Activated CD8-positive, alpha-beta memory T cell treated with anti-CD3 and anti-CD28 coated beads, Interleukin-2, amount 50 U/mL, for 24 hours (primary cell): ENCODE results near the gene SYTL5.
"Not testable (repeated sequence)": the region's sequence is repeated elsewhere in the genome, so short reads cannot be mapped to it uniquely, and the experiment has no call there.

ENCODE experiments used
- DNase-seq: peaks from one replicate; pipeline ENCODE4 v3.0.0-alpha.2; 2020; ENCODE audit errors: extremely low read depth

The SYTL5 gene

DNA sequence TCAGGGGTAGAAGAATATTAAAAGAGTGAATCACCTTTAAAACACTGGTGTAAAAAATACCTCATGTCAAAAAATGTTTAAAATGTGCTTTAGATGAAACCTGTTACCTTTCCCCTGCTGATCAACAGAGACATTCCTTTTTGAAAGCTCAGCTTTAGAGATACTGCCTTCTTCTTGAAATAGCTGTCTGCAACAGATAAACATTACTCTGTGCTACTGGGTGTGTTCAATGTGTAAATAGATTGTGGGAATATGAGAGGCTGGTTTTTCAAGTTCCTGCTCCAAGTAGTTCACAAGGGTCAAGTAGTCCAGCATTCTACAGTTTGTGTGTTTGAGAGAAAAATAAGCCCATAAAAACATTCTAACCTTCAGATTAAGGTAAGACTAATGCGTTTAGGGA, at the start of gene SYTL5:
SYTL5 (plus strand) TSS at position 263 of the 400 bp plus-strand sequence. CDS start 27,337 bp downstream, outside the sequence.
- DNase-seq: no peak

DNA sequence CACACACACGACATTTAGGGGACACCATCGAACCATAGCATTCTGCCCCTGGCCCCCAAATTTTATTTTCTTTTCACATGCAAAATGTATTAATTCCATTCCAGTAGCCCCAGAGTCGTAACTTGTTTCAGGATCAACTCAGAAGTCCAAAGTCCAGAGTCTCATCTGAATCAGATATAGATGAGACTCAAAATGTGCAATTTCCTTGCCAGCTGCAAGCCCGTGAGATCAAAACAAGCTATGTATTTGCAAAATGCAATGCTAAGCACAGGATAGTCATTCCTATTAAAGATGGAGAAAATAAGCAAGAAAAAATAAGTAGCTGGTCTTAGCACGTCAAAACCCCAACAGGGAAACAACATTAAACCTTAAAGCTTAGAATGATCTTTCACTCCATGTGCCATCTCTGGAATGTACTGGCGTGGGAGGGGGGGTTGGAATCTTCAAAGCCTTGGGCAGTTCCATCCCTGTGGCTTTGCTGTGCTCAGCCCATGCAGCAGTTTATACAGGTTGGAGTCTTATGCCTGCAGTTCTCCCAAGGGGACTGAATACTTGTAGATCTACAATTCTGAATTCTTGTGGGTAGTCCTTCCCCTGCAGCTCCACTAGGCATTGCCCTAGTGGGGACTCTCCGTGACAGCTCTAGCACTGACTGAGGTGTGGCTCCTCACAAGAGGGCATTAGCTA, 47.7 kb upstream of the SYTL5 start:
- DNase-seq: no peak

DNA sequence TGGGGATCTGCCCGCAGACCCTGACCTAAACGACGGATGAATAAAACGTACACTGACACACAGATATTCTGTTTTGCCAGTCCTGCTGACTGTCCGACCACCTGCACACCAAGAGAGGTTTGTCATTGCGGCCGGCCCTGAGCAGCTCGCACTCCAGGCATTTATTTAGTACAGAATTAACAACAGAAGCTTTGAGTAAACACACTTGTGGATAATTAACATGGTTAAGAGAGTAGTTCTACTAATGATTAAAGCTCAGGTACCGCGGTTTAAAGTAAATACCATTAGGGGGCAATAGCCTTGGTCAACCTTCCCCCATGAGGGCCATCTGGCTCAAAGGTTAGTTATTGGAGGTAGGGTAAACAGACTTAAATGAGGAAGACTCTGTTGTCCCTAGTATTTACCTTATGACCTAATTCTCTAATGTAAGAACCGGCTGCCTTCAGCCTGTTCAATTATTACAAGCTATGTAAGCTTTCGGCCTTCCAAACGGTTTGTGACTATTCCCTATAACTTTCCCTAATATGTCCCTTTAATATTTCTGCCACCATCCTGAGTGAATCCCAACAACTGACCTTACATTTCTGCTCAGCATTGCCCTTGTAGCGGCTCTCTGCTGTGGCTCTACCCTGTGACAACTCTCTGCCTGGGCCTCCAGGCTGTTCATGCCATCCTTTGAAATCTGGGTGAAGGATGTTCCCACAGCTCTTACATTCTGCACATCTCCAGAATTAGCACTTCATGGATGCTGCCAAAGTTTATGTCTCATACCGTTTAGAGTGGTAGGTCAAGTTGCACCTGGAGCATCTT, 46.9 kb upstream of the SYTL5 start:
- no peak for DNase-seq

DNA sequence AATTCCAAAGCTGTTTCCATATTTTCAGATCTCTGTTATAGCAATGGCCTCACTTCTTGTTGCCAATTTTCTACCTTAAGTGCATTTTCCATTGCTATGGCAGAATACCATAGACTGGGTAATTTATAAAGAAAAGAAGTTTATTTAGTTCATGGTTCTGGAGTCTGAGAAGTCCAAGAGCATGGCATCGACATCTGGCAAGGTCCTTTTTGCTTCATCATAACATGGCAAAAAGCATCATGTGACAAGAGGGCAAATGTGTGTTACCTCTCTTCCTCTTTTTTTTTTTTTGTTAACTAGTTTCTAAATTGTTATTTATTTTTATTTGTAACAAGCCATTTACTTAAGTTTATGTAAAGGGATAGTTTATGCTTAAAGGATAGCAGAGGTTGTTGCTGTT, 45.2 kb upstream of the SYTL5 start:
- DNase-seq: no peak

DNA sequence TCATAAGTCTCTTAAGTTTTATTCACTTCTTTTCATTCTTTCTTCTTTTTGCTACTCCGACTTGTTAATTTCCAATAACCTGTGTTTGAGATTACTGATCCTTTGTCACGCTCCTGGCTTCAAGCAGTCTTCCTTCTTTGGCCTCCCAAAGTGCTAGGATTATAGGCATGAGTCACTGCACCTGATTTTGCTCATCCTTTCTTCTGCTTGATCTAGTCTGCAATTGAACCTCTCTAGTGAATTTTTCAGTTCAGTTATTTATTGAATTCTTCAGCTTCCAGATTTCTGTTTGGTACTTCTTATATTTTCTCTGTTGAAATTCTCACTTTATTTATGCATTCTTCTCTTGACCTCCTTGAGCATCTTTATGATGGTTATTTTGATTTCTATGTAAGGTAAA, 38.6 kb upstream of the SYTL5 start:
- no peak for DNase-seq

DNA sequence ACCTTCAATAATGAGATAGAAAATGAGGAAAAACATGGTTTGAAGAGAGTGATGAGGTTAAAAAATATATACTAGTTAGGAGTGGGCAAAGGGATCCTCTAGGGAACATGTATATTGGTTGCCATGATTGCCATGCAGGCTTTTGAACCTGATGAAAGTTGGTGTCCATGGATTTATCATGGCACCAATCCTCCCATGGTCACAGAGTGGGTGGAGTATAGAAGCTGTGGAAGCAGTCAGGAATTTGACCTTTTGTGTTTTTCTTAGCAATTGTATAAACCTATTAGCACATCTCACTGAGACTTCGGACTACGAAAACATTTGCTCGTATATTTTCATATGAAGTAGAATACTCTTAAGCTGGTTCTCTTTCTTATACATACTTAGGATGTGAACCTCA, 30.9 kb upstream of the SYTL5 start:
- no peak for DNase-seq

DNA sequence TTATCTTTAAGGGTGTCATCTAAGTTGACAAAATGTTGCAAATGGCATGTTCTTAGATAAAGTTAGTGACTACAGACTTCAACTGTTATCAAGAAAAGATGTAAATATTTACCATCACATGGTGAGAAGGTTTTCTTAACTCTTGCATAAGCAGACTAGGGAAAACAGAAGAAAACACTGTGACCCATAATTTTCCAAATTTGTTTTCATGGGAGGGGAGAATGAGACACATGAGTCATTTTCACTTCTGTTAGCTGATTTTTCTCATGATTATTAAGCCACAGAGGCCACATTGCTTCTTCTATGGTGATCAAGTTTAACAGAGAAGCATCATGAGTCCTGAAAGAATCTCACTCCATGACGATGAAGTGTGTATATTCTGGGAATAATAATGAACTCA, 30.2 kb upstream of the SYTL5 start:
- DNase-seq: no peak

DNA sequence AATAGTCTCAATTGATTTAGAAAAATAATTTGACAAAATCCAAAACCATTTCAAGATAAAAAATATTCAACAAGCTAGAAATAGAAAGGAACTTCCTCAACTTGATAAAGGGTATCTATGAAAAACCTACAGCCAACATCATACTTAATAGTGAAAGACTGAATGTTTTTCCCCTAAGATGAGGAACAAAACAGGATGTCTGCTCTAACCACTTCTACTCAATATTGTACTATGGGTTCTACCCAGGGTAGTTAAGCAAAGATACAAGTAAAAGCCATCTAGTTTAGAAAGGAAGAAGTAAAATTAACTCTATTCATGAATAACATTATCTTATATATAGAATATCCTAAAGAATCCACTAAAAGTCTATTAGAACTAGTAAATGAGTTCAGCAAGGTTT, 21.5 kb upstream of the SYTL5 start:
- no peak for DNase-seq

DNA sequence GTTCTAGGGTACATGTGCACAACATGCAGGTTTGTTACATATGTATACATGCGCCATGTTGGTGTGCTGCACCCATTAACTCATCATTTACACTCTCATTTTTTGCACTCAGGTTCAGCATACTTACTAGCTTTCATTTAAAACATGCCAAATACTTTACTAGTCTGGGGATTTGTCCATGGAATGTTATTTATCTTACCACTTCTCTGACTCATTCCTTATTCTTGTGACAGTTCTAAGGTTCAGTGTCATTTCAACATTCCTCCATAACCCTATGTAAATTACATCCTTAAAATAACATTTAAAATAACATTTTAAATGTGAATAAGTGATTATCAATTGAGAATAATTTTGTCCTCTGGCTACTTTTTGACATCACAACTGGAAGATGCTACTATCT, 19.5 kb upstream of the SYTL5 start:
- DNase-seq: no peak

DNA sequence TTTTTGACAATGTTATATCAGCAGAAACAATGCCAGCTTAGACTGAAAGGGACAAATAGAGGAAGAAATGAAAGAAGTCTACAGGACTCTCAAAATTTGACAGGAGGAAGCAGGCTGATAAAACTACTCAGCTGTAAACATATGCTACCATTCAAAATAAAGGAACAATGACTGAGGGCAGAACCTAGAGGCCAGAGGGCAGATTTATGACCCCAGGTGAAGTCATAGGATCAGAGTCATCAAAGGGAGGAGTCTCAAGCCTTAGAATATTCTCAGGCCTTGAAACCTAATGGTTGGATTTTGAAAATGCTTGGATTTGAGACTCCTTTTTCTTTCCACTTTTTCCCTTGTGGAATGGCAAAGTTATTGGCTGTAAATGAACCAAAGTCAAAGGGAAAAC, 17.0 kb upstream of the SYTL5 start:
- DNase-seq: no peak

DNA sequence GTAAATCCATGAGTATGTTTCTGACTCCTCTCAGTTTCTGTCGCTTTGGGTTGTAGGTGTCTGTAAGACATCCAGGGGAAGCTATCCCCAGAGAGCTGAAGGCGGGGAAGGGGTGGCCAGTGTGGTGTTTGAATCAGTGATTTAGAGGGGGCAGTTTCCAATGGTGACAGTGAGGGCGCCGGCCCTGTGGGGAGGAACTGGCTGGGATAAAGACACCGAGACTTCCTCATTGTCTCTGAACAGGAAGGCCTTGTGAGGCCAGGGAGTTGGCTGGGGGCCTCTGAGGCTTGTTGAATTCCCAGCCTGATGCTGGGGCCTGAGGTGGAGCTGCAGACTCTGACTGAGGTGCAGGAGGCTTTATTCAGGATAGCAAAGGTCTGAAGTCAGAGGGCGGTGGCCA, 15.1 kb upstream of the SYTL5 start:
- DNase-seq: not testable (repeated sequence)

DNA sequence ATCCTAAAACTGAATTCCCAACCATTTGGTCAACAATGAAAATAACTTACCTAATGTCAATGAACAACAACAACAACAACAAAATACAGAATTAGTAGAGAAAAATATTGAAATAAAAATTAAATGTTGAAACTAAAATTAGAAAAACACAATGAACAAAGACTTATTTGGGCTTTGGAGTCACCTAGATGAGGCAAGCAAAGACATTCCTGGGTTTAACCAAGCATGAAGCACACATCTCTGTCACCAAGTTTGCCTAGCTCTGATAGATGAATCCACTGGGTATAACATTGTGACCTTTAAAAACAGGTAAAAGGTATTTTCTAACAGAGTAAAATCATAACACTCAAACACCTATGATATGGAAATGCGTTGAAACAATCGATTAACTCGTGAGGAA, 13.2 kb upstream of the SYTL5 start:
- DNase-seq: no peak

DNA sequence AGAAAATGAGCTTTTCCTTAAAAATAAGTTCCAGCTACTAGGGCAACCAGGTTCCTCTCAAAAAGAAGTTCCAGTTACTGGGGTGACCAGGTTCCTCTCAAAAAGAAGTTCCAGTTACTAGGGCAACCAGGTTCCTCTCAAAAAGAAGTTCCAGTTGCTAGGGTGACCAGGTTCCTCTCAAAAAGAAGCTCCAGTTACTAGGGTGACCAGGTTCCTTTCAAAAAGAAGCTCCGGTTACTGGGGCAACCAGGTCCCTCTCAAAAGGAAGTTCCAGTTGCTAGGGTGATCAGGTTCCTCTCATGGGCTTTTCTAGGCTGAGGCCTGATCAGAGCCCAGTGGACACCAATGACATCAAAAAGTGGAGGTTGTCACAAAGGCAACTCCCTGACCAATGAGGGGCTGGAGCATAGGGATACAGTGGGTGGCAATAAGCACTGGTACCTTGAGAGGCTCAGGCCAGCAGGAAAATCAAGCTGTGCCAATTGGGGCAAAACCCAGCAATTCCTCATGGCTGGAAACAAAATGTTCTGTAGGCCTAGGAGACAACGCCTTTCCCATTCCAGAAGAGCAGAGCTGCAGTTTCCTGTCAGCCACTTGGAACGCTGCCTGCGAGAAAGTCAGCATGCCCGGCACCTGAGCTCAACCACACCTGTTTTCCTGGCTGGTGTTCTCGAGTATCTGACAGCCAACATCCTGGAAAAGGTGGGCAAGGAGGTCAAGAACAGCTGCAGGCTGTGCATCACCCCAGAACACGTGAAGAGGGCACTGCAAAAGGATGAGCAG, 12.3 kb upstream of the SYTL5 start:
- DNase-seq: no peak

DNA sequence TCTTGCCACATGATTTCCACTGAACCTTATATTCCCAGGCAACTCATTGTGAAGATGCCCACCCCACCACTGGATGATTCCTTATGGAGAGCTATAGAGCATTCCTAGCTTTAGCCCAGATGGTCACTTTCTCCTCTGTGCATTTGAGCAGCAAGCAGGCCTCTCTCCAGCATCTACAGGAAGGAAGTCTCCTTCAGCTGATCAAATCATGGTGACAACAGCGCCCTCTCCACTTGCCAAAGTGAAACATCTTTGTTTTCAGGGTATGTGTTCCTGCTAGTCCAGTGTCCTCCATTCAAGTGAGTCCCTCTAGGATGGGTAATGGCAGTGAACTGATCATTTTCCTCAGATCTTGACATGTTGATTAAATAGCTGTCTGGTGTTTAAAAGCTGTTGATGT, 10.9 kb upstream of the SYTL5 start:
- DNase-seq: no peak

DNA sequence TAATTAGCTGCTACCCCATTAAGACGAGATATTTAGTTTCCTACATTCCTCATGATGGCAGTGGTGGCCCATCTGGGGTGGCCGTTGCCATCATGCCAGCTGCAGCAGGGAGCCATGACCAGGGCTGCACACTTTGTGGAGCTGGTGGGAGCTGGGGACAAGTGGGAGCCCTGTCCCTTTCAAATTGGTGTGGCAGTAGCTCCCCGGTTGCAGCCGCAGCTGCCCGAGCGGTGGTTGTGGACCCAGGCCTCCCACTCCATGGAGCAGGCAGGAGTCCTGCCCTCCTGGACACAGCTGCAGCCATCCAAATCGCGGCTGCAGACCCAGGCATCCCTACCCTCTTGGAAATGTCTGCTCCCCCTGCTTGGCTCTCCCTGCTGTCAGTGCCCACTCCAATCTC, 9.3 kb upstream of the SYTL5 start:
- DNase-seq: no peak

DNA sequence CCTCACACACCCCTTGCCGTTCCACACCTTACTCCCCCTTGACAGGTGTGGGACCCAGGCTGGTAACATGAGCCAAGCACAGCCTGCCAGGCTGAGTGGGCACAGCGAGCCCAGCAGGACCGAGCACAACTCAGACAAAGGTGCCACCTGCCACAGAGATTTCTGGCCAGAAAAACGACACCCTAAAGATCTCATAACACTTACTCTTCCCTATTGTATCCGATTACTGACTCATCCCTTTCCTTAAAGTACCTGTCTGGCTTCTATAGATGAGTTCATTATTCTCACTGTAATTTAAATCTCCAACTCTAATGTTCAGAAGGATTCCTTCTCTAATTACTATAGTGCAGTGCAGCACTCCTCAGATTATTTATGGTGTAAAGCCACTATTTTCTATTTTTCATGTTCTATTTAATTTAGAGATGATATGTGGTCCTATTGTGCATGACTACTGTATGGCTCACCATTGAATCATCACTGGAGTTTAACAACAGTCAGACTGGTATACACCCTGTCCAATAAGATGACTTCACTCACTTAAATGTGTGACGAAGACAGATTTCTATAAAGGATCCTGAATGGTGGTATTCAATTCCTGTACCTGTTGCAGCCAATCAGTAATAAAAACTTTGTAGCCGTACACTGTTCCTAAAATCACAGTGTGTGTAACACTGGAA, 7.6 kb upstream of the SYTL5 start:
- no peak for DNase-seq

DNA sequence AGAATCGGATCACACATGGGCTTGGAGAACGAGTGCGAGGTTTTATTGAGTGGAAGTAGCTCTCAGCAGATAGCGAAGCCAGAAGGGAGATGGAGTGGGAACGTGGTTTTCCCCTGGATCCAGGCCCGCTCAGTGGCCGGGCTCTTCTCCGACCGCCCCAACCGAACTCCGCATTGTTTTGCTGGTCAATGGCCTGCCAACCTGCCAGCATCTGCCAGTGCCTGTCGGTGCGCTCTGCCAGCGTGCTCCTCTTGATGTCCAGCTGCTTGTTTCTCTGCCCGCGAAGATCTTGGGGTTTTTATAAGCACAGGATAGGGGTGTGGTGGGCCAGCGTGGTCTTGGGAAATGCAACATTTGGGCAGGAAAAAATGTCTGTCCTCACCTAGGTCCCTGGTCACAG, 5.6 kb upstream of the SYTL5 start:
- no peak for DNase-seq

DNA sequence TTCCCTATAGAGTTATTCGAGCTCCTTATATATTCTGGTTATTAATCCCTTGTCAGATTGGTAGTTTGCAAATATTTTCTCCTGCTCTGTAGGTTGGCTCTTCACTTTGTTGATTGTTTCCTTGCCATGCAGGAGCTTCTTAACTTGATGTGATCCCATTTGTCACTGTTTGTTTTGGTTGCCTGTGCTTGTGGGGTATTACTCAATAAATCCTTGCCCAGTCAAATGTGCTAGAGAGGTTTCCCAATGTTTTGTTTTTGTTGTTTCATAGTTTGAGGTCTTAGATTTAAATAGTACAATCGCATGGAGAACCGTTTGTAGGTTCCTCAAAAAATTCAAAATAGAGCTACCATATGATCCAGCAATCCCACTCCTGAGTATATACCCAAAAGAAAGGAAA, 2.3 kb upstream of the SYTL5 start:
- no peak for DNase-seq

DNA sequence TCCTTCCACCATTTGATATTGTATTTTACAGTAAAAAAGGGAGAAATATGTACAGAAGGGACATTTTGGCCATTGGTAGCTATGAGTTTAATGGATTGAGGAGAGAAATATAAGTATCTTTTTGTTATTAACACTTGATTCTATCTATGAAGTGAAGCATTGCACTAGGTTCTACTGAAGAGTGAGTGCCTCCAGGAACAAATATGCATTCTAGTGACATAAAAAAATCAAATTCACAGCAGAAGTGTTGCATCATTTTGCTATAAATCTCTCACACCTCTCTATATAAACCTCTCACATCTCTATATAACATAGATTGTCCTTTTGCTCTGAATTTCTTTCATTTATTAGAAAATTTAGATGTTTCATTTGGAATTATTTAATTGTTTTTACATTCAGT, 425 bp downstream of the SYTL5 start:
- no peak for DNase-seq

DNA sequence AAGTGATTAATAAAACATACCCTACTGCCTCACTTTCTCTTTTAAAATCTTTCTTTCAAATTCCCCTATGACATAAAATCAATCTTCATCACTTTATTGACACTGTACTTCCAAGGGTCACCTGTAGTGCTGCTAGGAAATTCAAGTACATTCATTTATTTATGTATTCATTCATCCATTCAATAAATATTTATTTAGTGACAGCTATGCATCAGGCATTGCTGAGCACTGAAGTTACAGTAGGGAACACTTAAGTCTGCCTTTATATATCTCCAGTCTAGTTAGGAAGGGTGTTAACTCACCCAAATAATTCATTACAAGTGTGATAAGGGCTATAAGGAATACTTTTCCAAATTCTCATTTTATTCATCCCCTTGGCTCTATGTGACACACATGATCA, 2.3 kb downstream of the SYTL5 start:
- DNase-seq: no peak

DNA sequence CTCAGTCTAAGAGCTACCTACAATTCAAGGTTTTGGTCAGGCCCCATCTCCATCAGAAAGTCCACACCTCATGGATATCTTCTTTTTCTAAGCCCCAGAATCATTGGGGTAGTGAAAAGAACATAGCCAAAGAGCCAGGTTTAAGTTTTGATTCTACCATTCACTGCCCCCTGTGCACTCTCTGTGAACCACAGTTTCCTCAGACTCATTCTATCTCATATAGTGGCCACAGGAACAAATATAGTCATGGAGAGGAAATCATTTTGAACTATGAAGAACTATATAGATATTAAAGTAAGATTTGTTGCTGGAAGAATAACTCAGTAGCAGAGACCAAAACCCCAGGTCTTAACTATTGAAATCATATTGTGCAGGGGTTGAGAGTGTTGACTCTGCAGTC, 3.3 kb downstream of the SYTL5 start:
- no peak for DNase-seq

DNA sequence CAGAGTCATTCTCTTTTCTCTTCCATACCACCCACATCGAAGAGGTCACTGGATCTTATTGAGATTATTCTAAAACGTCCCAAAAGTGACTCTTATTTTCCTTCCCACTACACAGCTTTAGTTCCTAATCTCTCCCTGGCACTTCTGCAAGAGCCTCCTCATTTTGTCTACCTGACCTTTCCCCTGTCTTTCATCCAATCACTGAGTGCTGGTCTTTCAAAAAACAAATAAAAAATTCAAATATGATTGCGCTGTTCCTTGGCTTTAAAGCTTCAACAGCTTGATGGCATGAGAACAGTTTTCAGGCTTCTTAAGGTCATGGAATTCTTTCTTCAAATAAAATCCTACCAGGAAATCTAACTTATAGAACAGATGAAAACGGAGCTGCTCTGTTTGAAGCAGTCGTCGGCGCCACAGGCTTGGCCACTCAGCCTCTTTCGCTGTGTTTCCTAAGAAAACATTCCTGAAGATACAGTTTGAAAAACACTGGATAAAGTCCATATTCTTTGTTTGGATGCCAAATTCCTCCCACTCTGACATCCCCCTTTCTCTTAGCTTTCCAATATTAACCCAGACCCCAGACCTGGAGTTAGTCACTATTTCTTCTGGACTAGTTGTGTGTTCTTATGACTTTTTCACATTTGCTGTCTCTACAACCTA, 12.5 kb downstream of the SYTL5 start:
- no peak for DNase-seq
